GM23338 (cell line): Measurements from ENCODE around the gene DNM2. TPM values are rescaled to one million over a fixed set of nuclear protein-coding genes. Genes with fewer than 3 reads are reported as not detected.

Source experiments
- ATAC-seq: fragments of 200-7000 bp; cut with Tn5 transposase; 3 replicates; pipeline ENCODE4 v1.9.1; 2020
- DNase-seq: peaks from one replicate; pipeline ENCODE4 v3.0.0-alpha.2; 2015; ENCODE audit warnings: low spot score
- H2AFZ ChIP-seq: fragments of 200-600 bp; sonication (generic); 2 replicates; pipeline ENCODE4 v1.8.0; 2016; ENCODE audit warnings: antibody characterized with exemption, mild to moderate bottlenecking, moderate library complexity
- H3F3A ChIP-seq: fragments of 200-600 bp; sonication (generic); replicated peaks from 2 replicates; pipeline ENCODE4 v1.8.0; 2017; ENCODE audit warnings: antibody characterized with exemption, mixed run types, low read depth
- H3K27ac ChIP-seq: fragments of 200-600 bp; sonication (generic); 2 replicates; pipeline ENCODE4 v1.6.1; 2016; ENCODE audit warnings: low read depth
- H3K27me3 ChIP-seq: fragments of 200-600 bp; sonication (generic); 2 replicates; pipeline ENCODE4 v1.8.0; 2016; ENCODE audit warnings: mild to moderate bottlenecking, mixed run types, moderate library complexity; ENCODE audit not compliant: insufficient read depth
- H3K36me3 ChIP-seq: fragments of 200-600 bp; sonication (generic); 2 replicates; pipeline ENCODE4 v1.8.0; 2016; ENCODE audit warnings: mild to moderate bottlenecking; ENCODE audit not compliant: insufficient read depth
- H3K4me1 ChIP-seq: fragments of 200-600 bp; sonication (generic); 2 replicates; pipeline ENCODE4 v1.8.0; 2016; ENCODE audit warnings: mild to moderate bottlenecking, moderate library complexity; ENCODE audit not compliant: insufficient read depth
- H3K4me2 ChIP-seq: fragments of 200-600 bp; sonication (generic); 2 replicates; pipeline ENCODE4 v1.7.1; 2017; ENCODE audit warnings: mixed run types
- H3K4me3 ChIP-seq: fragments of 200-600 bp; sonication (generic); 2 replicates; pipeline ENCODE4 v1.6.1; 2016; ENCODE audit warnings: mixed run types
- H3K79me2 ChIP-seq: fragments of 200-600 bp; sonication (generic); replicated peaks from 2 replicates; pipeline ENCODE4 v1.8.0; 2017; ENCODE audit warnings: mild to moderate bottlenecking; ENCODE audit not compliant: insufficient read depth
- H3K9me2 ChIP-seq: fragments of 200-600 bp; sonication (generic); 2 replicates; pipeline ENCODE4 v1.8.0; 2017; ENCODE audit not compliant: insufficient read depth
- H4K20me1 ChIP-seq: fragments of 200-600 bp; sonication (generic); replicated peaks from 2 replicates; pipeline ENCODE4 v1.8.0; 2017; ENCODE audit warnings: mild to moderate bottlenecking; ENCODE audit not compliant: insufficient read depth
- H3K27ac Mint-ChIP-seq: 2 replicates; pipeline ENCODE4 v1.8.0; 2020; ENCODE audit warnings: inconsistent platforms, mild to moderate bottlenecking, moderate library complexity, mixed read lengths
- H3K27me3 Mint-ChIP-seq: 3 replicates; pipeline ENCODE4 v1.8.0; 2022; ENCODE audit warnings: low read depth, mild to moderate bottlenecking, moderate library complexity, mixed read lengths, inconsistent platforms; ENCODE audit not compliant: insufficient read depth, poor library complexity
- H3K36me3 Mint-ChIP-seq: 3 replicates; pipeline ENCODE4 v1.8.0; 2021; ENCODE audit warnings: low read depth, mild to moderate bottlenecking, inconsistent platforms, moderate library complexity, mixed read lengths
- H3K4me1 Mint-ChIP-seq: 3 replicates; pipeline ENCODE4 v1.8.0; 2020; ENCODE audit warnings: mild to moderate bottlenecking, inconsistent platforms, mixed read lengths
- H3K4me3 Mint-ChIP-seq: 3 replicates; pipeline ENCODE4 v1.8.0; 2021; ENCODE audit warnings: moderate library complexity, mild to moderate bottlenecking, inconsistent platforms, mixed read lengths
- H3K9me3 Mint-ChIP-seq: 3 replicates; pipeline ENCODE4 v1.8.0; 2020; ENCODE audit warnings: moderate library complexity, mild to moderate bottlenecking, inconsistent platforms, mixed read lengths
- CTCF ChIP-seq, 2 experiments: fragments of 200-600 bp in 1 of 2; sonication (generic) in 1 of 2; conservative IDR thresholded peaks; 2 replicates each; pipeline versions ENCODE4 v1.5.1 to v1.6.1; 2016 to 2017; ENCODE audit warnings: antibody characterized with exemption in 2 of 2, low read depth in 2 of 2, mild to moderate bottlenecking in 2 of 2, moderate library complexity in 1 of 2
- ETS1 ChIP-seq: IDR thresholded peaks from 2 replicates; pipeline ENCODE4 v1.6.1; 2016; ENCODE audit warnings: antibody characterized with exemption
- EZH2 ChIP-seq: fragments of 200-600 bp; sonication (generic); IDR thresholded peaks from one replicate; pipeline ENCODE4 v1.8.0; 2017; ENCODE audit warnings: antibody characterized with exemption, mild to moderate bottlenecking, low read depth; ENCODE audit not compliant: unreplicated experiment
- EZH2phosphoT487 ChIP-seq: fragments of 200-600 bp; sonication (generic); IDR thresholded peaks from one replicate; pipeline ENCODE4 v1.8.1; 2018; ENCODE audit warnings: antibody characterized with exemption; ENCODE audit not compliant: unreplicated experiment
- NANOG ChIP-seq: IDR thresholded peaks from 2 replicates; pipeline ENCODE4 v1.6.1; 2016; ENCODE audit warnings: antibody characterized with exemption, borderline replicate concordance
- STAT1 ChIP-seq: IDR thresholded peaks from one replicate; pipeline ENCODE4 v1.6.1; 2016; ENCODE audit warnings: antibody characterized with exemption; ENCODE audit not compliant: unreplicated experiment
- ZNF331 ChIP-seq: fragments of 250-450 bp; sonication (Bioruptor Pico); IDR thresholded peaks from 2 replicates; pipeline ENCODE4 v1.5.0; 2020; ENCODE audit warnings: low read depth, mild to moderate bottlenecking, moderate library complexity
- polyA plus RNA-seq: library from polyadenylated mRNA; unstranded; fragments of >200 nt; fragmentation: Nextera tagmentation; extraction: Ambion mirVana; gene quantifications from 2 replicates; pipeline ENCODE4 v1.2.1, GENCODE V29; 2016
- total RNA-seq: library from RNA; depleted of rRNA; stranded (reverse); fragments of >200 nt; shearing (Covaris generic); gene quantifications from 2 replicates; pipeline ENCODE4 v1.2.3, GENCODE V29; 2014
- TF ChIP-seq, protein P1 (sequence below): IDR thresholded peaks from one replicate; pipeline ENCODE4 v1.6.1; 2018; ENCODE audit warnings: antibody characterized with exemption; ENCODE audit not compliant: unreplicated experiment

The DNM2 gene
- total and polyA plus RNA-seq, 2 experiments from 2014 or later: 40.7 to 138 TPM

DNA sequence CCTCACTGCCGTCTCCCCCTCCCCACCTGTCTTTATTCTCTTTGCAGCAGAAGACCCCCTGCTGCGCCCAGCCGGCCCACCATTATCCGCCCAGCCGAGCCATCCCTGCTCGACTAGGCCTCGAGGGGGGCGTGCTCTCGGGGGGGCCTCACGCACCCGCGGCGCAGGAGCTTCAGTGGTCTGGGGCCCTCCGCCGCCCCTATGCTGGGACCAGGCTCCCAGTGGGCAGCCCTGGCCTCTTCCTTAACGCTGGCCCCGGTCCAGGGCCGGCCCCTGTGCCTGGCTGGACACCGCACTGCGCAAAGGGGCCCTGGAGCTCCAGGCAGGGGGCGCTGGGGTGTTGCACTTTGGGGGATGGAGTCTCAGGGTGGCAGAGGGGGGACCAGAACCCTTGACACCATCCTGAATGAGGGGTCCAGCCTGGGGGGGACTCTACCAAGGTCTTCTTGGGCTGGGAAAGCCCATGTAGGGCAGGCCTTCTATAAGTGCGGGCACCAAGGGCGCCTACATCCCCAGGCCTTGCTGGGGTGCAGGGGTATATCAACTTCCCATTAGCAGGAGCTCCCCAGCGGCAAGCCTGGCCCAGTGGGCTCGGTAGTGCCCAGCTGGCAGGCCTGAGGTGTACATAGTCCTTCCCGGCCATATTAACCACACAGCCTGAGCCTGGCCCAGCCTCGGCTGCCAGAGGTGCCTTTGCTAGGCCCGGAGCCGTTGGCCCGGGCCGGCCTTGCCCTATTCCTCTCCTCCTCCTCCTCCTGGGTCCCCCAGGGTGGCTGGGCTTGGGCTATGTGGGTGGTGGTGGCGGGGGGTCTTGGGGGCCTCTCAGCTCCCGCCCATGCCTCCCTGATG is 113.3 kb downstream of the DNM2 start:
- Histone ChIP-seq H3K79me2 (no peaks in the 10 kb centered on the region), H4K20me1 (peaks cover 3% of the 10 kb centered on the region; the same call in 1 of the 2 replicates), H3K4me2 (no peak overlapping the region), H3F3A (peaks cover 7% of the 10 kb centered on the region; the same call in 1 of the 2 replicates), H3K36me3 (0 out of 2 replicates have a peak, but pooled peaks cover 3% of the 10 kb centered on the region), H3K4me1 (no peaks in the 10 kb centered on the region), H2AFZ (no peak overlapping the region), H3K4me3 (no peak overlapping the region), H3K27ac (no peak overlapping the region), H3K9me2 (no peaks in the 10 kb centered on the region), H3K27me3 (no peaks in the 10 kb centered on the region)
- DNase-seq: no peak
- H3K4me1 Mint-ChIP-seq: no peaks in the 10 kb centered on the region
- no peak overlapping the region for H3K27ac Mint-ChIP-seq
- no peak overlapping the region for H3K4me3 Mint-ChIP-seq
- TF ChIP-seq STAT1 (no peak), CTCF (conservative IDR thresholded peaks at IDR 0.05; ENCODE audit: low read depth in 2 of 2) (peak in 1 of 2 experiments; percentile 15; a peak in 1 of 4 replicates)
- peaks cover 9% of the 10 kb centered on the region for H3K27me3 Mint-ChIP-seq
- H3K36me3 Mint-ChIP-seq: peaks cover 27% of the 10 kb centered on the region
- no peak for ATAC-seq
- H3K9me3 Mint-ChIP-seq: peaks cover 2% of the 10 kb centered on the region; the same call in 2 of the 3 replicates

GRCh38 chr19:10831987-10832938 is 114.4 kb downstream of the DNM2 start:
- H3K4me3 Mint-ChIP-seq: no peak overlapping the region
- peaks cover 29% of the 10 kb centered on the region for H3K36me3 Mint-ChIP-seq
- peaks cover 5% of the 10 kb centered on the region for H3K27me3 ChIP-seq
- no peaks in the 10 kb centered on the region for H3K4me1 Mint-ChIP-seq
- H3K9me3 Mint-ChIP-seq: peaks cover 13% of the 10 kb centered on the region
- no peak for DNase-seq
- H3K4me2 ChIP-seq: no peak overlapping the region
- no peaks in the 10 kb centered on the region for H3K79me2 ChIP-seq
- H3K27ac ChIP-seq: no peak overlapping the region
- H3K27me3 Mint-ChIP-seq: peaks cover 20% of the 10 kb centered on the region
- H2AFZ ChIP-seq: no peak overlapping the region
- 0 out of 2 replicates have a peak, but pooled peaks cover 3% of the 10 kb centered on the region for H3K36me3 ChIP-seq
- ATAC-seq: no peak
- peaks cover 13% of the 10 kb centered on the region for H3F3A ChIP-seq
- no peak overlapping the region for H3K27ac Mint-ChIP-seq
- peaks cover 3% of the 10 kb centered on the region; the same call in 1 of the 2 replicates for H4K20me1 ChIP-seq
- H3K9me2 ChIP-seq: peaks cover 6% of the 10 kb centered on the region
- no peak overlapping the region for H3K4me3 ChIP-seq
- H3K4me1 ChIP-seq: no peaks in the 10 kb centered on the region
- TF ChIP-seq EZH2 (no peak), EZH2phosphoT487 (no peak), ETS1 (no peak), ZNF331 (no peak), NANOG (no peak)
- TF ChIP-seq, protein P1, sequence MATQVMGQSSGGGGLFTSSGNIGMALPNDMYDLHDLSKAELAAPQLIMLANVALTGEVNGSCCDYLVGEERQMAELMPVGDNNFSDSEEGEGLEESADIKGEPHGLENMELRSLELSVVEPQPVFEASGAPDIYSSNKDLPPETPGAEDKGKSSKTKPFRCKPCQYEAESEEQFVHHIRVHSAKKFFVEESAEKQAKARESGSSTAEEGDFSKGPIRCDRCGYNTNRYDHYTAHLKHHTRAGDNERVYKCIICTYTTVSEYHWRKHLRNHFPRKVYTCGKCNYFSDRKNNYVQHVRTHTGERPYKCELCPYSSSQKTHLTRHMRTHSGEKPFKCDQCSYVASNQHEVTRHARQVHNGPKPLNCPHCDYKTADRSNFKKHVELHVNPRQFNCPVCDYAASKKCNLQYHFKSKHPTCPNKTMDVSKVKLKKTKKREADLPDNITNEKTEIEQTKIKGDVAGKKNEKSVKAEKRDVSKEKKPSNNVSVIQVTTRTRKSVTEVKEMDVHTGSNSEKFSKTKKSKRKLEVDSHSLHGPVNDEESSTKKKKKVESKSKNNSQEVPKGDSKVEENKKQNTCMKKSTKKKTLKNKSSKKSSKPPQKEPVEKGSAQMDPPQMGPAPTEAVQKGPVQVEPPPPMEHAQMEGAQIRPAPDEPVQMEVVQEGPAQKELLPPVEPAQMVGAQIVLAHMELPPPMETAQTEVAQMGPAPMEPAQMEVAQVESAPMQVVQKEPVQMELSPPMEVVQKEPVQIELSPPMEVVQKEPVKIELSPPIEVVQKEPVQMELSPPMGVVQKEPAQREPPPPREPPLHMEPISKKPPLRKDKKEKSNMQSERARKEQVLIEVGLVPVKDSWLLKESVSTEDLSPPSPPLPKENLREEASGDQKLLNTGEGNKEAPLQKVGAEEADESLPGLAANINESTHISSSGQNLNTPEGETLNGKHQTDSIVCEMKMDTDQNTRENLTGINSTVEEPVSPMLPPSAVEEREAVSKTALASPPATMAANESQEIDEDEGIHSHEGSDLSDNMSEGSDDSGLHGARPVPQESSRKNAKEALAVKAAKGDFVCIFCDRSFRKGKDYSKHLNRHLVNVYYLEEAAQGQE: no peak
